ENCODE measurements around the gene GJC1.

The GJC1 gene

DNA sequence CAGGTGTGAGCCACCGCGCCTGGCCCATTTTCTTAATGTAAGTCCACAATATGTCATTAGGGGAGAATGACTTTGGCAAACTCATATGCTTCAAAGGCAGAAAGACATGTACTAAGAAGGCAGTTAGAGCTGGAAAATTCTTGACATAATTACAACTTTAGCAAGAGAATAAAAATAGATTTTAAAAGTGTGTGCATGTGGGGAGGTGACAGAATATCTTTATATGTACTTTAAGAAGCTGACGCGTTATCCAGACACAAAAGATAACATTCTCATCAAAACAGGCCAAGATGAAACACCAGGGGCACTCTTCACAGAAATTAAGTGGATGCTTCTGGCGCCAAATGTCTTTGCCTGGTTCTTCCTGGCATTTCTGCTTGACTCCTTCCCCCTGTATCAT, 28.2 kb downstream of the GJC1 start:
- DNase-seq (ENCODE audit: low read depth in 3 of 3), result no peak

DNA sequence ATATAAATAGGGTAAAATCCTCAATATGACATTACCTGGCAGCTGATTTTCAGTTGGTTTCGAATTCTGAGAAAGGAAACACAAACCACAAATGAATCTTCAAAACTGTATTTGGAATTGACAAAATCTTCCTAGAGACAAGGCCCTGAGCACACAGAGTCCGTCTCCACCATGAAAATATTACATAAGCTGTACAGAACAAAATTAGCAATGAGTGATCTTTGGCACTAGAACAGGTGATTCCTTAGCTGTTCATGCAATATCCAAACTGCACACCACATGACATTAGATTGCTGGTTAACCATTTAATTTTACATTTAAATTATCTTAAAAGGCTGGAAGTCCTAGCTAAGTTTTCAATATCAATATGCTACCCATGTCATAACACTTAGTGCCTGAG, 31.7 kb downstream of the GJC1 start:
- no peak for DNase-seq (ENCODE audit: low read depth in 3 of 3)

DNA sequence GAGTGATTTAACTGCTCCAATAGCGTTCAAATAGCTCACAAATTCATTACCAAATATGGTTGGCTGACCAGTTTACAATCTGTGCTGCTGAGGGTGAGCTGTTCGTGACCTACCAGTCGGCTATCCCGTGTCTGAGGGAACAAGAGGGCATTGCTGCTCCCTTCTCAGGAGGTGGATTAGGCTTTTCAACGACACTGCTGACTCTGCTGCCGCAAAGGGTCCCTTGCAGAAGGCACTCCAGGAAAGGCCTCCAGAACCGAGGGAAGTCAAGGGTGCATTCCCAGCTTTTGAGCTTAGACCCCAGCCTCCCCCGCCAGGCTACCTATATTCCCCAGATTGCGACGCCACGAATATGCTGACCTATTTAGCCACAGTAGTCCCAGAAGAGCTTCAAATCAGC, 32.3 kb downstream of the GJC1 start:
- DNase-seq (ENCODE audit: low read depth in 3 of 3), result no peak

DNA sequence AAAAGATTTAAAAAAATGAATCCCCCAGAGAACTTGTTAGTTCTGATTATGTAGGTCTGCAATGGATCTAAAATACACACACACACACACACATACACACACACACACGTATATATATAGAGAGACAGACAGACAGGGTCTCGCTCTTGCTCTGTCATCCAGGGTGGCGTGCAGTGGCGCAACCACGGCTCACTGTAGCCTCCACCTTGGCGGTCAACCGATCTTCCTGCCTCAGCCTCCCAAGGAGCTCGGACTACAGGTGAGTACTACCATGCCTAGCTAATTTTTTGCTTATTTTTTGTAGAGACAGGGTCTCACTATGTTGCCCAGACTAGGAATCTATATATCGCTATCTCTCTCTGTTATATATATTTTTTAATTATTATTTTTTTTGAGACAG, 33.4 kb downstream of the GJC1 start:
- no peak for DNase-seq (ENCODE audit: low read depth in 3 of 3)

DNA sequence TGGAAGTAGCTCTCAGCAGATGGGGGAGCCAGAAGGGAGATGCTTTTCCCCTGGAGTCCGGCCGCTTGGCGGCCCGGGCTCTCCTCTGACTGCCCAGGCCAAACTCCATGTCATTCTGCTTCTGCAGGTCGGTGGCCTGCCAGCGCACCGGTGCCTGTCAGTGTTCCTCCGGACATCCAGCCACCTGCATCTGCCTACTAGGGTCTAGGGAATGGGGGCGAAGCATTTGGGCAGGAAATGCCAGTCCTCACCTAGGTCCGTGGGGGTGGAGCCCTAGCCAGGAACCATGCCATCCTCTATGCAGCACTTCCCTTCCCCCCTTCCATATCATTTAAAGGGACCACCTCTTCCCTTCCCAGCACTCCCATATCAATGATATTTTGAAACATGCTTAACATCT, 34.2 kb downstream of the GJC1 start:
- no peak for DNase-seq (ENCODE audit: low read depth in 3 of 3)

DNA sequence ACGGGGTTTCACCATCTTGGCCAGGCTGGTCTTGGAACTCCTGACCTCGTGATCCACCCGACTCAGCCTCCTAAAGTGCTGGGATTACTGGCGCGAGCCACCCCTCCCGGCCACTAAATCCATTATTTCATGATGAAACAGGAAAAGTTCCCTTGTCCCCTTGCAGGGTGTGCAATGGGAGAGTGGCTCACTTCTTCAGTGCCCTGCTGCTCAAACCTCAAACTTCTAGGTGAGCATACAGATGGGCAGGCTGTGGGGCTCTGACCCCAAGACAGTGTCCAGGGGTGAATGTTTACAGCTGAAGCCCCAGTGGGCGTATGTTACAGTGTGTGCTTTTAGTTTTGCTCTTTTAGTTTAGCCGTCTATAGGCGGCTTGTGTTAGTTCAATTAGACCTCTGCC, 34.7 kb downstream of the GJC1 start:
- DNase-seq (ENCODE audit: low read depth in 3 of 3), result no peak

DNA sequence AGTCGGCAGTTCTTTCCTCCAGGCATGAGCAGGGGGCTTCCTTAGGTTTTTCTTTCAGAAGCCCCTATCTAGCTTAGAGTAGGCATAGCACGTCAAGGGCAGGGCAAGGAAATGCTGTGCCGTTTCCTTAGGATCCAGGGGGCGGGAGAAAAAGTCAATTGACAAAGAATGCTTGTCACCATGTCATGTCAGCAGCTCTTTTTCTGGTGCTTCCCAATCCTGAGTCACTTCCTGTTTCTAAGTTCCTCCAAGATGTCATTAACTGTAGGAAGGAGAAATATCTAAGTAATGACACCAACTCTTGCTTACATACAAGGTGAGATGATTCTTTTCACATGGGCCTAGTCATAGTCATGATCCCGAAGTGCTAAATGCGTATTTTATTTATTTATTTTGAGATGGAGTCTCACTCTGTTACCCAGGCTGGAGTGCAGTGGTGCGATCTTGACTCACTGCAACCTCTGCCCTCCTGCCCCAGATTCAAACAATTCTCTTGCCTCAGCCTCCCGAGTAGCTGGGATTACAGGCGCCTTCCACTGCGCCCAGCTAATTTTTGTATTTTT, 35.2 kb downstream of the GJC1 start:
- DNase-seq (ENCODE audit: low read depth in 3 of 3), result no peak

DNA sequence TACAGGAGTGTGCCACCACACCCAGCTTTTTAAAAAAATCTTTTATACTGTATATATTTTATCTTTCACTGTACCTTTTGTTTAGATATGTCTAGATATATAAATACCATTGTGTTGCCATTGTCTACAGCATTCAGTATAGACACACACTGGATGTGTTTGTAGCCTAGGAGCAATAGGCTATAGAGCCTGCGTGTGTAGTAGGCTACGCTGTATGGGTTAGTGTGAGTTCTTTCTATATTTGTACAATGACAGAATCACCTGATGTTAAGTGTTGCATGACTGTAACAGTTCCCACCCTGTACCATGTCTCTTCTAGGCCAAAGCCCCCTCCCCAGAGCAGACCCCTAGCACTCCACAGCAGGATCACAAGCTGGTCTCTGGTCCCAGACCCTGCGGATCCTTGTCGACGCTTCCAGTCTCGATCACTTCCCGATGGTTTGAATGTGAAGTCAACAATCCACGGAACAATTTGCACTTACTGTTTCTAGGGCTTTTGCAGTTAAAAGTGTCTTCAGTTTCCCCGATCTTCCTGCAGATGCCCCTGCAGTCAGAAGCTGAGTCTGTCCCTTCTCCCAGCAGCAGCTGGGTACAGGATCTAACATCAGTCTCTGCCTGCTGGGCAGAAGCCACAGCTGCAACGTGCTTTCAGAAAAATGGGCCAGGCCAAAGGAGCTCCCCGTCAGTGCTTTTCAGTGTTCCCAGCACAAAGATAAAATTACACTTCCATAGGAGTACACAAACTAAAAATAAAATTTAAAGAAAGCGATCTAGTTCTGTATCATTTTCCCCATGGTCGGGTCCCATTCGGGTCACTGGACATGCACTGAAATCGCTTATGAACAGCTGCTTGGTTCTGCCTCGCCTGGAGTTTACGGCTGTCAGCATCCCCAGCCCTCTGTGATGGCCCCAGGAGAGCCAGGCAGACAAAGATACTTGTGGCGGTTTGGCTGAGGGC, 35.9 kb downstream of the GJC1 start:
- no peak for DNase-seq (ENCODE audit: low read depth in 3 of 3)

DNA sequence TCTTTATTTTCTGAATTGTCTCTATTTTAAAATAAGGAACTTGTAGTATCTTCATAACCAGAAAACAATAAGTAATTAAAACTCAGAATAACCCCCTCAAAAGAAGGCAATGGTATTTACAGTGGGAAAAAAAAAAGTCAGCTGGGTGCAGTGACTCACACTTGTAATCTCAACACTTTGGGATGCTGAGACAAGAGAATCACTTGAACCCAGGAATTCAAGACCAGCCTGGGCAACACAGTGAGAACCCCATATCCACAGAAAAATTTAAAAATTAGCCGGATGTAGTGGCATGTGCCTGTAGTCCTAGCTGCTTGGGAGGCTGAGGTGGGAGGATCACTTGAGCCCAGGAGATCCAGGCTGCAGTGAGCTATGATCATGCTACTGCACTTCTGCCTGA, 37.8 kb downstream of the GJC1 start:
- no peak for DNase-seq (ENCODE audit: low read depth in 3 of 3)

DNA sequence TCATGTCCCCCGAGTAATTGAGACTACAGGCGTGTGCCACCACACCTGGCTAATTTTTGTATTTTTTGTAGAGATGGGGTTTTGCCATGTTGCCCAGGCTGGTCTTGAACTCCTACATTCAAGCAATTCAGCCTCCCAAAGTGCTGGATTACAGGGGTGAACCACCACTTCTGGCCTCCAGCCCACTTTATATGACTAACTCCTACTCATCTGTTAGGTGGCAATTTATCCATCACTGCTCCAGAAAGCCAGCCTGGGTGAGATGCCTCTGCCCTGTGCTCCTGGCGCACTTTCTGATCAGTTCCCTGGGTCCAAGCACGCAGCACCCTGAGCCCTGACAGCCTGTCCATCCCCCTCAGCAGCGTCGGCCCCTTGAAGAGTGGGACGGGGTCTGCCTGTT, 41.9 kb downstream of the GJC1 start:
- no peak for DNase-seq (ENCODE audit: low read depth in 3 of 3)

DNA sequence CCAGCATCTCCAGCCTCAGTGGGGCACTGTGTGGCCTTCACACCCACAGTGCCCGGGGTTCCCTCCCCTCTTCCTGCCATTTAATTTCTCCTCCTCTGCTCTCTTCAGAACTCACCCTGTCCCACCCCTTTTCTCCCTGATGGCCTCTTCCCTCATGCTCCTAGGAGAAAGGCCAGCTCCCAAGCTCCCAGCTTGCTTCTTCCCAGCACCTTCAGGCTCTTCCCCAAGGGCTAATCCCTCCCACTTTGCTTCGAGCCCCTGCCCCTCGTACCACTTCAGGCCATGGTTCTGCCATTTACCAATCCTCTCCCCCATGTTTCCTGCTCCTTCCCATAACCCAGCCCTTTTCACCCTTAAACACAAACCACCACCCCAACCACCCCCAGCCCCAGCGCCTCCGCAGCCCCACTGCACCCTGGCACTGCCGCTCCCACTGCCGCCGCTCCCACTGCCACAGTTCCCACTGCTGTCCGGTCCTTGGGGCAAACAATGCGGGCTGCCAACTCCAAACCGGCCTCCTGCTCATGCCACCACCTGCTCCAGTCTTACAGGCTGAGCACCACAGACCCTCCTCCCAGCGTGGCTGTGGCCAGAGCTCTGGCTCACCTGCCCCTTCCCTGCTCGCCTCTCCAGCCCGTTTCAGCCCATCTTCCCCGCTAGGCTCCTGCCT, 42.7 kb downstream of the GJC1 start:
- no peak for DNase-seq (ENCODE audit: low read depth in 3 of 3)

DNA sequence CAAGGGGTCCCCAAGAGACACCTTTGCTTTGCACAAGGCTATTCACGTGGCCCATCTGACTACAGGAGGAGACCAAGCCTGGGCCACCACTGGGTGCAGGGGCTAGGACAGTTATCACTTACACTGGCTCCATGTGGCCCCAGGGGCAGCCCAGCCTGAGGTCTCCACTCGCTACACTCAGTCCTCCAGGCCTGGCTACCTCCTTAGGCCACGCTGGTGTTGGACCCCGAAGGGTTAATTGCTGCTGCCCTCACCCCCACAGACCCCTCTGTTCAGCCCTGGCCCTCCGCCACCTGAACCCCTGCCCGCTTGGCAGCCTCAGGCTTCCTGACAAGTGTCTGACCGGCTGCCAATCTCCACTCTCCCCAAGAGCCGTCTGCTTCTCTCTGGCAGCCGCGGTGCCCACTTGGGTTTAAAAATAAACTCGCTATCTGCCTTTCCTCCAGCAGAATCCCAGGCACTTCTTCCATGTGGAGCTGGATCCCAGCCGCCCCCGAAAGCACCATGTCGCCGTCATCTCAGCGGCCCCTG, 43.5 kb downstream of the GJC1 start:
- no peak for DNase-seq (ENCODE audit: low read depth in 3 of 3)

DNA sequence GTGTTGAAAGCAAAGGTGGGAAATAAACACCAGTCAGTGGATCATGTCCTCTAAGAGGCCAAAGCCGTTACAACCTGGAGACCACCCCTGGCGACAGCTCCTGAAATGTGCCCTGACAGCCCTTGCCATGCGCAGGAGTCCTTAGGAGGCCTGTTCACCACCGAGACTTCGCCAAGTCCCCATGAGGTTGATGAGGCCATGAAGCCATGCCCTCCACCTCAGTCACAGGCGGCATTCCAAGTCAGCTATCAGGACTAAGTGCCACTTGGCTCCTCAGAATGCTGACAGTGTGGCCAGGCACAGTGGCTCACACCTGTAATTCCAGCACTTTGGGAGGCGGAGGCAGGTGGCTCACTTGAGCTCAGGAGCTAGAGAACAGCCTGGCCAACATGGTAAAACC, 44.2 kb downstream of the GJC1 start:
- DNase-seq (ENCODE audit: low read depth in 3 of 3), result no peak

DNA sequence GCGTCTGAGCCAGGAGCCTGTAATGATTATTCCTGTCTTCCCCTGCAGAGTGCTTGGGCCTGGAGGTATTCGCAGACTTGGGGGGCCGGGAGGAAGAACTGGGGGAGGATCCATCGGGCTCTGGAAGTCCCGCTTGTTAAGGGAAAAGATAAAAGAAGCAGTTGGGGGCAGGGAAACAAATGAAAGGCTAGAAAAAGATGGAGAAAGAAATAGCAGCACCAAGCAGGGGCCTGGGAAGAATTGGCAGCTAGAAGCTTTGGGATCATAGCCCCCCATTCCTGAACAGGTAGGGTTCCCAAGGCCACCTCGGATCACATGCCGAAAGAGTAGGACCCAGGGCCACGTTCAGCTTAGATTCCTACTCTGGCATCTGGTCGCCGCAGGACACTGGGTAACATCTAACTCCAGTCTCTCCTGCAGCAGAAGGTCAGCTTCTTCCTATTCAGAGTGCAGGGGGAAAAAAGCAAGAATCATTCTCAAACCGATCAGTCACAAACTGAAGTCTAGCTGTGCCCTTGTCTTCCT, 47.7 kb downstream of the GJC1 start:
- DNase-seq (ENCODE audit: low read depth in 3 of 3), result no peak

DNA sequence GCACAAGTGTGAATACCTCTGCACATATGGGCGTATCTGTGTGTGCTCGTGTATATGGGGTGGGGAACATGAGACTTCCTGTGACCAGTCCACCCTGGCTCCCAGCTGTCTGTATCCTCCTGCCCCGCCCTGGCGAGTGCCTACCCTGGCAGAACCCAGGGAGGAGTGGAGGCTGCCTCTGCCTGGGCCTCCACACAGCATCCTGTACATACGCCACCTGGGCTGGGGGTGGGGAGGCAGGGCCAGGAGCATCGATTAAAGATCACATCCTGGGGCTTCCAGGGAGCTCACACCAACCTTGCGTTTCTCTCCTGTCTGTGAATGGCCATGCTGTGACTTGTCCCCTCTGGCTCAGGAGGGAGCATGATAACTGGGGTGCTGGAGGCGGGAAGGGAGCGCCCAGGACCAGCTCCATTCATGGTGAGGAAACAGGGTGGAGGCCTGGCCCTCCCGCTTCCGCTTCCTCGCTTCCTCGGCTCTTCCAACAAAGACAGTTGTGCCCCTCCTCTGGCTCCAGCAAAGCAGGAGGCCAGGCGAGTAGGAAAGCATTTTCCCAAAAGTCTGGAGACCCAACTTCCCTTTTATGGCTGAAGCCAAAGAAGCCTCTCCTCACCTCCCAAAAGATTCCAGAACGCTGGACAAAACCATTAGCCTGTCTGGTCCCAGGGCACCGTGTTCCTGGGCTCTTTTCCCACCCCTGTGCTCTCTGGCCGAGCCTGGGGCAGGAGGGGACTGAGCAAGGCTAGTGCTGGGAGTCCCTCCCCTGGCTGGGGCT, 48.3 kb downstream of the GJC1 start:
- DNase-seq (ENCODE audit: low read depth in 3 of 3), result no peak

DNA sequence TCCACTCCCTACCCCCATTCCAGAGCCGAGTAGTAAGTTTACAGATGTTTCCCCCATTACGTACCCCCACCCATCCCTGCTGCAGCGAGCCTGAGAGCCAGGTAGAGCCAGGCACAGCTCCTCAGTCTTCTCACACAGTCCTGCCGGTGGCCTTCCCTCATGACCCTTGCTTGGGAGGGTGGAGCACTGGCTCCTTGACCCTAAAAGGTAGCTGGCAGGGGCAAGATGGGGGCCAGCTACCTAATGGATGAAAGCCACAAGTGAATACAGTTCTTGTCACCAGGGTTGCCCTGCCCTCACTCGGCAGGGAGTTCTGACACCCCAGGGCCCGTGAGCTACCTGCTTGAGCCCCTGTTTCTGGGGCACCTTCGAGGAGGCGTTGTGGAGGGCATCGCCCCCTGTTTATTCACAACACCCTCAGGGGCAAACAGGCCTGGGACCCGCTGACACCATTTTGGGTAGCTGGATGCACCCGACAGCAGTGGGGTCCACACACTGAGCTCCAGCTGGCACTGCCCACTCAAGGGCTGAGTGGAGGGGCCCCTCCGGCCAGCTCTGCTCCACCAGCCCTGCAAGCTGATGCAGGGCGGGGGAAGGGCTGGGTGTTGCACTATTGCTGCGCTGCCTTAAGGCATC, 49.1 kb downstream of the GJC1 start:
- no peak for DNase-seq (ENCODE audit: low read depth in 3 of 3)

DNA sequence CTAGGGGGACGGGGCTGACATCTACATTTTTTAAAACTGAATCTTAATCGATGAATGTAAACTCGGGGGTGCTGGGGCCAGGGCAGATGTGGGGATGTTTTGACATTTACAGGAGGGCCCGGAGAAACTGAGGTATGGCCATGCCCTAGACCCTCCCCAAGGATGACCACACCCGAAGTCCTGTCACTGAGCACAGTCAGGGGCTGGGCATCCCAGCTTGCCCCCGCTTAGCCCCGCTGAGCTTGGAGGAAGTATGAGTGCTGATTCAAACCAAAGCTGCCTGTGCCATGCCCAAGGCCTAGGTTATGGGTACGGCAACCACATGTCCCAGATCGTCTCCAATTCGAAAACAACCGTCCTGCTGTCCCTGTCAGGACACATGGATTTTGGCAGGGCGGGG, 49.9 kb downstream of the GJC1 start:
- no peak for DNase-seq (ENCODE audit: low read depth in 3 of 3)

DNA sequence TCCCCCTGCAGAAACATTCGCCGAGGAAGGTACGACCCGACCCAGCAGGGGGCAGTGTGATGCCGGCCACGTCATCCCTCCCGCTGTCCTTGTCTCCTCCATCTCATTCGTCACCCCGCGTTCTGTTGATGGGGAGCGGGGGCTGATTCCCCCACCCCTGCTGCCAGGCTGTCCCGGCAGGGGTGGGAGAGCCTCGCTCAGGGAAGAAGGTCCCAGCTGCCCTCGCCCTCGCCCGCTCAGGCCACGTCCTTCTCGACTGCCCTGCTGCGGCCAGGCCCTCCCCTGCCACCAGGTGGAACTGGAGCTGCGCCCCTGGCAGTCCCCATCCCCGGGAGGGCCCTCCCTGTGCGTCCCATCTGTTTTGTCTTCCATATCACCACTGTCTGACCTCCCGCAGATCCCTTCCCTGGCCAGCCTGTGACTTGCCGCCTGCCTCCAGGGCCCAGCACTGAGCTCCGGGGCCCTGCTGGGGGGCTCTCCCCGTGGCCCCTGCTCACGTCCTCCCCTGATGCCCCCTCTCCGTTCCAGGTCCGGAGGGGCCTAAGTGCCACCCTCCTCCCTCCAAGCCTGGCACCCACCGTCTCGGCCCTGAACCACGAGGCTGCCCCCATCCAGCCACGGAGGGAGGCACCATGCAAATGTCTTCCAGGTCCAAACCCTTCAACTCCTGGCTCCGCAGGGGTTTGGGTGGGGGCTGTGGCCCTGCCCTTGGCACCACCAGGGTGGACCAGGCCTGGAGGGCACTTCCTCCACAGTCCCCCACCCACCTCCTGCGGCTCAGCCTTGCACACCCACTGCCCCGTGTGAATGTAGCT, 50.7 kb downstream of the GJC1 start:
- DNase-seq (ENCODE audit: low read depth in 3 of 3), result peak; percentile 70 to 77 (median 73)

DNA sequence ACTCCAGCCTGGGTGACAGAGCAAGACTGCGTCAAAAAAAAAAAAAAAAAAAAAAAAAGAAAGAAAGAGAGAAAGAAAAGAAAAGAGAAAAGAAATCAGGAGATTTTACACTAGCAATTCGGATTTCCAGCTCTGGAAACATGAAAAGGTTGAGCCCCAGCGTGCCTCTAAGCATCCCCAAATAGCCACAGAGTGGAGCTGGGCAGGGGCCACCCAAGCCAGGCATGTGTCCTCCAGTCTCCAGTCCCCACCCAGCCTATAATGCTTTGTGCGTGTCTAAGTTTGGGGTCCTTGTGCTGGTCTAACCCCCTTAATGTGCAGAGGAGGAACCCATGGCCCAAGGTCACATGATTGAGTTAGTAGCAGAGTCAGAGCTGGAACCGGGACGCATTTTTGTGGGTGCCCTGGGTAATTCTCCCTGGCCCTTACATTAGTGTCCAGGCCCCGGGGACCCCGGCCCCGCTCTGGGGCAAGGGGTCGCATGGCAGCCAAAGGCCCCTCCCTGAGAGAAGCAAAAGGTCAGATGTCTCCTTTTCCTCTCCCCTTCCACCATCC, 51.4 kb downstream of the GJC1 start:
- no peak for DNase-seq (ENCODE audit: low read depth in 3 of 3)

Measured in stimulated activated CD4-positive, alpha-beta T cell treated with anti-CD3 and anti-CD28 coated beads, TNF-alpha, amount 100 ng/mL, for 4 hours (primary cell).